Trophoblast cell (in vitro differentiated cells and primary cell): Measurements from ENCODE around the gene GJD3.

ENCODE experiments used
- DNase-seq, 2 donors: peaks; one replicate each; pipeline ENCODE4 v3.0.0-alpha.2; 2016
- H2AFZ ChIP-seq: 2 replicates; pipeline ENCODE4 v1.6.1; 2013; ENCODE audit warnings: low read length, moderate library complexity, mild to moderate bottlenecking; ENCODE audit not compliant: insufficient read depth, poor library complexity
- H2AK5ac ChIP-seq: 2 replicates; pipeline ENCODE4 v1.6.1; 2013; ENCODE audit warnings: mild to moderate bottlenecking, low read length
- H2BK120ac ChIP-seq: 2 replicates; pipeline ENCODE4 v1.6.1; 2013; ENCODE audit warnings: low read length, mild to moderate bottlenecking, moderate library complexity; ENCODE audit not compliant: insufficient read depth, poor library complexity
- H2BK12ac ChIP-seq: 2 replicates; pipeline ENCODE4 v1.6.1; 2013; ENCODE audit warnings: mild to moderate bottlenecking, low read length, moderate library complexity
- H2BK5ac ChIP-seq: 2 replicates; pipeline ENCODE4 v1.6.1; 2013; ENCODE audit warnings: low read length, low read depth, moderate library complexity, mild to moderate bottlenecking; ENCODE audit not compliant: poor library complexity
- H3K14ac ChIP-seq: 2 replicates; pipeline ENCODE4 v1.6.1; 2013; ENCODE audit warnings: mild to moderate bottlenecking, low read length
- H3K18ac ChIP-seq: 2 replicates; pipeline ENCODE4 v1.6.1; 2013; ENCODE audit warnings: mild to moderate bottlenecking, low read length
- H3K23ac ChIP-seq: 2 replicates; pipeline ENCODE4 v1.6.1; 2013; ENCODE audit warnings: low read length
- H3K27ac ChIP-seq: 2 replicates; pipeline ENCODE4 v1.5.1; 2013; ENCODE audit warnings: low read depth, mild to moderate bottlenecking, inconsistent platforms, low read length, moderate library complexity
- H3K27me3 ChIP-seq: 2 replicates; pipeline ENCODE4 v1.6.1; 2013; ENCODE audit warnings: inconsistent platforms, mild to moderate bottlenecking, low read length, moderate library complexity; ENCODE audit not compliant: insufficient read depth
- H3K36me3 ChIP-seq, 2 experiments: 1 replicate in 1 of 2; 2 replicates in 1 of 2; pipeline ENCODE4 v1.6.1; 2013; ENCODE audit warnings: low read length in 2 of 2, mild to moderate bottlenecking in 2 of 2, moderate library complexity in 1 of 2; ENCODE audit not compliant: insufficient read depth in 2 of 2, control insufficient read depth in 1 of 2
- H3K4ac ChIP-seq: 2 replicates; pipeline ENCODE4 v1.6.1; 2013; ENCODE audit warnings: low read depth, mild to moderate bottlenecking, low read length, moderate library complexity
- H3K4me1 ChIP-seq, 2 experiments: 1 replicate in 1 of 2; 2 replicates in 1 of 2; pipeline ENCODE4 v1.6.1; 2013; ENCODE audit warnings: low read length in 2 of 2, mild to moderate bottlenecking in 2 of 2, moderate library complexity in 1 of 2; ENCODE audit not compliant: insufficient read depth in 2 of 2, control insufficient read depth in 1 of 2
- H3K4me2 ChIP-seq: 2 replicates; pipeline ENCODE4 v1.6.1; 2013; ENCODE audit warnings: inconsistent platforms, mild to moderate bottlenecking, low read length, moderate library complexity
- H3K4me3 ChIP-seq: 2 replicates; pipeline ENCODE4 v1.5.1; 2013; ENCODE audit warnings: mild to moderate bottlenecking, low read depth, low read length, inconsistent platforms
- H3K79me1 ChIP-seq: one replicate; pipeline ENCODE4 v1.6.1; 2013; ENCODE audit warnings: low read length
- H3K79me2 ChIP-seq: 2 replicates; pipeline ENCODE4 v1.6.1; 2013; ENCODE audit warnings: low read length, mild to moderate bottlenecking; ENCODE audit not compliant: control insufficient read depth, insufficient read depth, poor library complexity
- H3K9ac ChIP-seq: 2 replicates; pipeline ENCODE4 v1.6.1; 2013; ENCODE audit warnings: mild to moderate bottlenecking, low read length
- H3K9me3 ChIP-seq: 2 replicates; pipeline ENCODE4 v1.6.1; 2013; ENCODE audit warnings: low read depth, mild to moderate bottlenecking, control low read depth, inconsistent platforms, low read length; ENCODE audit not compliant: insufficient read depth
- H4K12ac ChIP-seq: 2 replicates; pipeline ENCODE4 v1.6.1; 2013; ENCODE audit warnings: low read depth, mild to moderate bottlenecking, low read length, moderate library complexity
- H4K8ac ChIP-seq: 2 replicates; pipeline ENCODE4 v1.6.1; 2013; ENCODE audit warnings: low read depth, mild to moderate bottlenecking, low read length, moderate library complexity
- H4K91ac ChIP-seq: one replicate; pipeline ENCODE4 v1.6.1; 2013; ENCODE audit warnings: low read depth, mild to moderate bottlenecking, low read length, moderate library complexity
- WGBS: extraction: QIAGEN DNeasy Blood & Tissue Kit; methylation state at CpG from one replicate; pipeline ENCODE4 v1.1.7; 2013; ENCODE audit warnings: missing lambda C conversion rate; ENCODE audit not compliant: insufficient read length, insufficient coverage; ENCODE audit errors: extremely low coverage; 5-methylcytosine and 5-hydroxymethylcytosine counted together

Gene GJD3

GRCh38 chr17:40345994-40346764 is 18.4 kb downstream of the GJD3 start:
- Histone ChIP-seq H2BK12ac (peak overlapping the region; percentile 10), H3K4me3 (no peak overlapping the region), H4K12ac (peak overlapping the region; percentile 11), H3K4me1 (peaks cover 40 to 54% of the 10 kb centered on the region in 2 experiments), H3K79me1 (peaks cover 30% of the 10 kb centered on the region), H3K36me3 (peaks cover 18 to 19% of the 10 kb centered on the region in 2 experiments), H2AFZ (no peak overlapping the region), H2BK5ac (no peak overlapping the region), H3K79me2 (peaks cover 10% of the 10 kb centered on the region), H3K4me2 (peak overlapping the region; percentile 89), H2AK5ac (peak overlapping the region; percentile 47), H3K14ac (peak overlapping the region; percentile 7), H2BK120ac (no peak overlapping the region), H3K9ac (no peak overlapping the region), H3K23ac (no peak overlapping the region), H3K27me3 (no peaks in the 10 kb centered on the region), H4K8ac (no peak overlapping the region), H3K9me3 (no peaks in the 10 kb centered on the region), H3K4ac (no peak overlapping the region), H4K91ac (peak overlapping the region; percentile 80), H3K18ac (peak overlapping the region; percentile 19), H3K27ac (peak overlapping the region; percentile 82)
- WGBS, result no CpG with 5 or more reads among the region's 11 CpGs
- DNase-seq, result no peak

GRCh38 chr17:40345161-40345993 is 19.2 kb downstream of the GJD3 start:
- peak overlapping the region; percentile 67 for H3K4me3 ChIP-seq
- H3K36me3 ChIP-seq, result peaks cover 18 to 19% of the 10 kb centered on the region in 2 experiments
- WGBS, result no CpG with 5 or more reads among the region's 45 CpGs
- peak overlapping the region; percentile 61 for H2BK12ac ChIP-seq
- peaks cover 10% of the 10 kb centered on the region for H3K79me2 ChIP-seq
- H3K4ac ChIP-seq, result no peak overlapping the region
- peak overlapping the region; percentile 71 for H3K9ac ChIP-seq
- H3K27me3 ChIP-seq, result no peaks in the 10 kb centered on the region
- H4K12ac ChIP-seq, result peak overlapping the region; percentile 11
- peak overlapping the region; percentile 91 for H2BK120ac ChIP-seq
- peak overlapping the region; percentile 89 for H3K4me2 ChIP-seq
- peak overlapping the region; percentile 53 for H2AFZ ChIP-seq
- peak overlapping the region; percentile 80 for H4K91ac ChIP-seq
- peak overlapping the region; percentile 49 for H2BK5ac ChIP-seq
- peak overlapping the region; percentile 77 for H4K8ac ChIP-seq
- H3K27ac ChIP-seq, result peak overlapping the region; percentile 82
- no peak overlapping the region for H3K23ac ChIP-seq
- H3K4me1 ChIP-seq, result peaks cover 42 to 52% of the 10 kb centered on the region in 2 experiments
- peak overlapping the region; percentile 47 for H2AK5ac ChIP-seq
- H3K79me1 ChIP-seq, result peaks cover 30% of the 10 kb centered on the region
- no peaks in the 10 kb centered on the region for H3K9me3 ChIP-seq
- peak overlapping the region; percentile 55 for H3K14ac ChIP-seq
- peak overlapping the region; percentile 91 for H3K18ac ChIP-seq
- peak; percentile 74 to 79 for DNase-seq

DNA sequence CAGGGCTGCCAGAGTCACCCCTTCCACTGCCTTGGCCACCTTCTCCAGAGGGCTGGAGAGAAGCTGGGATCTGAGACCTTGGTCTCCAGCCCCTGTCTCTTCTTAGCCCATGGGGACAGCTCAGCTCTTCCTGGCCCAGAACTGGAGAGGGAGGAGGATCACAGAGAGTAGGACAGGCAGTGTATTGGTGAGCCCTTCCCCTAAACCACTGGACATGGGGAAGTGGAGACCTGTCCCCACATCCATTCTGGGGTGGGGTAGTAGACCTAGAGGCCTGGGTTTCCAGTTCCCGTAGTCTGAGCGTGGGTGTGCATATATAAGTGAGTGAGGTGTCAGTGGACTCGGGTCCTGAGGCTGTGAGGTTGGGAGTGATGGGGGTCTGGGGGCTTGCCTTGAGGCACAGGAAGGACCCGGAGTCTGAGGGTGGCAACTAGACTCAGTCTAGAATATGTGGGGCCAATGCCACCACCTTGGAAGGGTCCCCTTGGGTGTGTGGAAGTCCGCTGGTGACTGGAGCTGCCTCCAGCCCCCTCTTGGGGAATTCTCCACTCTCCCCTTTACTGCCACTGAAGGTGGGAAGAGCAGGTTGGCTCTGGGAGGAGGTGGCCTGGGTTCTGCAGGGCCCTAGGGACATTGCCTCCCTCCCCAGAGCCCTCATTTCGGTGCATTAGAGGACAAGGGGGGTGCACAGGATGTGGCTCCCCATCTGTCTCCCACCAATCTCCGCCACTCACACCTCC is 19.9 kb downstream of the GJD3 start:
- Histone ChIP-seq H3K18ac (peak overlapping the region; percentile 71), H3K4me1 (peaks cover 35 to 46% of the 10 kb centered on the region in 2 experiments), H2BK120ac (peak overlapping the region; percentile 91), H2AFZ (peak overlapping the region; percentile 7), H3K14ac (peak overlapping the region; percentile 61), H3K79me1 (peaks cover 30% of the 10 kb centered on the region), H3K4me3 (no peak overlapping the region), H3K9me3 (no peaks in the 10 kb centered on the region), H3K4ac (peak overlapping the region; percentile 37), H4K12ac (no peak overlapping the region), H3K27ac (peak overlapping the region; percentile 30), H4K91ac (peak overlapping the region; percentile 80), H3K36me3 (peaks cover 12 to 13% of the 10 kb centered on the region in 2 experiments), H2AK5ac (peak overlapping the region; percentile 65), H3K79me2 (peaks cover 10% of the 10 kb centered on the region), H2BK5ac (peak overlapping the region; percentile 49), H3K4me2 (peak overlapping the region; percentile 89), H3K23ac (no peak overlapping the region), H2BK12ac (peak overlapping the region; percentile 70), H4K8ac (peak overlapping the region; percentile 77), H3K9ac (no peak overlapping the region), H3K27me3 (no peaks in the 10 kb centered on the region)
- DNase-seq, result no peak
- WGBS, result no CpG with 5 or more reads among the region's 7 CpGs
